Stomach (tissue), 9 donors: ENCODE data around the gene ATG9A. TPM values are rescaled to one million over a fixed set of nuclear protein-coding genes. Genes with fewer than 3 reads are reported as not detected.
A peak's percentile ranks its signal among the peaks of the same experiment; 100 is the strongest.
"Not testable (repeated sequence)": the region's sequence is repeated elsewhere in the genome, so short reads cannot be mapped to it uniquely, and the experiment has no call there.

Experiments used
- DNase-seq, 2 donors: peaks; one replicate each; pipeline versions ENCODE4 v3.0.0 to v3.0.0-alpha.2; 2013 to 2019
- H3K27ac ChIP-seq, 5 donors: fragments of 200-600 bp in 4 of 5; sonication (generic) in 4 of 5; one replicate each; pipeline ENCODE4 v1.5.1; 2013 to 2019; ENCODE audit warnings: mild to moderate bottlenecking in 1 of 5, moderate library complexity in 1 of 5
- H3K27me3 ChIP-seq, 3 donors: fragments of 200-600 bp; sonication (generic); one replicate each; pipeline ENCODE4 v1.5.1; 2017 to 2019; ENCODE audit warnings: mixed run types in 1 of 3
- H3K36me3 ChIP-seq, 4 donors: fragments of 200-600 bp; sonication (generic); 1 replicate in 3 of 4; 2 replicates in 1 of 4; pipeline ENCODE4 v1.5.1; 2016 to 2019
- H3K4me1 ChIP-seq, 4 donors: fragments of 200-600 bp; sonication (generic); one replicate each; pipeline ENCODE4 v1.5.1; 2016 to 2019
- H3K4me3 ChIP-seq, 4 donors: fragments of 200-600 bp; sonication (generic) in 3 of 4; one replicate each; pipeline ENCODE4 v1.5.1; 2016 to 2019; ENCODE audit warnings: mild to moderate bottlenecking in 1 of 4
- H3K9me3 ChIP-seq, 4 donors: fragments of 200-600 bp; sonication (generic); one replicate each; pipeline ENCODE4 v1.5.1; 2016 to 2019
- EP300 ChIP-seq: sonication (generic); formaldehyde crosslinking; IDR thresholded peaks from one replicate; pipeline ENCODE4 v1.6.1; 2017; ENCODE audit warnings: antibody characterized with exemption
- POLR2A ChIP-seq, 4 donors: fragments of 450-650 bp; IDR thresholded peaks; one replicate each; pipeline ENCODE4 v1.6.1; 2016; ENCODE audit warnings: antibody characterized with exemption in 4 of 4, control low read depth in 2 of 4, mild to moderate bottlenecking in 1 of 4, moderate library complexity in 1 of 4
- POLR2AphosphoS5 ChIP-seq, 3 donors: sonication (generic); formaldehyde crosslinking; IDR thresholded peaks; one replicate each; pipeline ENCODE4 v1.6.1; 2016; ENCODE audit warnings: antibody characterized with exemption in 3 of 3
- WGBS, 5 donors: extraction: QIAGEN DNeasy Blood & Tissue Kit in 3 of 5; methylation state at CpG; one replicate each; pipeline versions ENCODE4 v1.1.5 to v1.1.7; 2013 to 2018; 5-methylcytosine and 5-hydroxymethylcytosine counted together
- intact Hi-C: fragments of 100-400 bp; cut with DNase I; formaldehyde crosslinking; loops from one replicate; pipeline ENCODE4 v1.15.1; 2023; ENCODE audit warnings: low total_unique reads
- polyA plus RNA-seq, 3 donors: library from polyadenylated mRNA; stranded (reverse); fragments of 200-250 nt; gene quantifications; one replicate each; pipeline ENCODE4 v1.2.3, GENCODE V29; 2013
- total RNA-seq, 5 donors: library from RNA; depleted of rRNA; stranded (reverse); fragments of >200 nt; gene quantifications; one replicate each; pipeline versions ENCODE4 v1.1.0 to v1.2.3, GENCODE V29; 2014 to 2016
- TF ChIP-seq, protein P1 (sequence below), 7 experiments: fragments of 450-650 bp in 4 of 7; fragments of 200-600 bp in 3 of 7; sonication (generic) in 3 of 7; IDR thresholded peaks; one replicate each; pipeline ENCODE4 v1.5.1; 2016 to 2019; ENCODE audit warnings: antibody characterized with exemption in 7 of 7, control low read depth in 2 of 7, mild to moderate bottlenecking in 1 of 7
- donor health status: healthy with polysubstance abuse.
- donor health status: Bipolar disorder and iron deficiency.
- donor health status: healthy.

The ATG9A gene
- total and polyA plus RNA-seq, 8 donors = 1.4 to 100 (median 16.1) TPM

GRCh38 chr2:219204425-219205164 is 24.8 kb downstream of the ATG9A start:
- no peak for TF ChIP-seq POLR2A (IDR thresholded peaks at IDR 0.05)
- TF ChIP-seq, protein P1, sequence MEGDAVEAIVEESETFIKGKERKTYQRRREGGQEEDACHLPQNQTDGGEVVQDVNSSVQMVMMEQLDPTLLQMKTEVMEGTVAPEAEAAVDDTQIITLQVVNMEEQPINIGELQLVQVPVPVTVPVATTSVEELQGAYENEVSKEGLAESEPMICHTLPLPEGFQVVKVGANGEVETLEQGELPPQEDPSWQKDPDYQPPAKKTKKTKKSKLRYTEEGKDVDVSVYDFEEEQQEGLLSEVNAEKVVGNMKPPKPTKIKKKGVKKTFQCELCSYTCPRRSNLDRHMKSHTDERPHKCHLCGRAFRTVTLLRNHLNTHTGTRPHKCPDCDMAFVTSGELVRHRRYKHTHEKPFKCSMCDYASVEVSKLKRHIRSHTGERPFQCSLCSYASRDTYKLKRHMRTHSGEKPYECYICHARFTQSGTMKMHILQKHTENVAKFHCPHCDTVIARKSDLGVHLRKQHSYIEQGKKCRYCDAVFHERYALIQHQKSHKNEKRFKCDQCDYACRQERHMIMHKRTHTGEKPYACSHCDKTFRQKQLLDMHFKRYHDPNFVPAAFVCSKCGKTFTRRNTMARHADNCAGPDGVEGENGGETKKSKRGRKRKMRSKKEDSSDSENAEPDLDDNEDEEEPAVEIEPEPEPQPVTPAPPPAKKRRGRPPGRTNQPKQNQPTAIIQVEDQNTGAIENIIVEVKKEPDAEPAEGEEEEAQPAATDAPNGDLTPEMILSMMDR (IDR thresholded peaks at IDR 0.05) = no peak
- TF ChIP-seq EP300 = no peak
- no peak for TF ChIP-seq POLR2AphosphoS5 (IDR thresholded peaks at IDR 0.05)
- peaks cover 0 to 4% (median 0%) of the 10 kb centered on the region in 3 donors for H3K27me3 ChIP-seq
- peaks cover 15 to 38% (median 29%) of the 10 kb centered on the region in 4 donors for H3K4me1 ChIP-seq
- peaks cover 9 to 19% (median 18%) of the 10 kb centered on the region in 4 donors for H3K36me3 ChIP-seq
- no peak overlapping the region for H3K4me3 ChIP-seq
- H3K27ac ChIP-seq = no peak overlapping the region
- no peak for DNase-seq
- no peaks in the 10 kb centered on the region for H3K9me3 ChIP-seq
- intact Hi-C loops = no loop called here
- WGBS, 5 donors = 83 to 93% (median 89%) methylated on average over 7 of the region's 7 CpGs

DNA sequence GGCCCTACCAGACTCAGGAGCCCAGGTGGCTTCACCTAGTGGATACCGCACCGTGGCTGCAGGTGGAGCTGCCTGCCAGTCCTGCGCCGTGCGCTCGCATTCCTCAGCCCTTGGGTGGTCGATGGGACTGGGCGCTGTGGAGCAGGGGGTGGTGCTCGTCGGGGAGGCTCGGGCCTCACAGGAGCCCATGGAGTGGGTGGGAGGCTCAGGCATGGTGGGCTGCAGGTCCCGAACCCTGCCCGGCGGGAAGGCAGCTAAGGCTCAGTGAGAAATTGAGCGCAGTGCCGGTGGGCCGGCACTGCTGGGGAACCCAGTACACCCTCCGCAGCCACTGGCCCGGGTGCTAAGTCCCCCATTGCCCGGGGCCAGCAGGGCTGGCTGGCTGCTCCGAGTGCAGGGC is 28.1 kb downstream of the ATG9A start:
- H3K36me3 ChIP-seq, DNase-seq, H3K9me3 ChIP-seq, H3K4me3 ChIP-seq, H3K27ac ChIP-seq, H3K27me3 ChIP-seq, intact Hi-C loops: not testable (repeated sequence)
- H3K4me1 ChIP-seq = peaks cover 0 to 15% (median 10%) of the 10 kb centered on the region in 4 donors
- WGBS, 5 donors = 88 to 92% (median 91%) methylated on average over 11 to 21 of the region's 21 CpGs

- intact Hi-C loops, H3K27ac ChIP-seq, H3K27me3 ChIP-seq, H3K9me3 ChIP-seq, H3K4me3 ChIP-seq, H3K4me1 ChIP-seq, H3K36me3 ChIP-seq: not testable (repeated sequence)
- 68 to 75% (median 71%) methylated on average over 24 to 26 of the region's 26 CpGs for WGBS, 5 donors
- peak in 1 of 2 donors; percentile 5 for DNase-seq
Measured at GRCh38 chr2:219200502-219201326, 28.7 kb downstream of the ATG9A start.

- Histone ChIP-seq H3K36me3 (no peaks in the 10 kb centered on the region), H3K27me3 (peaks cover 0 to 8% (median 0%) of the 10 kb centered on the region in 3 donors), H3K27ac (no peak overlapping the region), H3K4me1 (peaks cover 0 to 9% (median 3%) of the 10 kb centered on the region in 4 donors), H3K4me3 (no peak overlapping the region), H3K9me3 (no peaks in the 10 kb centered on the region)
- DNase-seq = no peak
- 86 to 91% (median 88%) methylated on average over 12 of the region's 12 CpGs for WGBS, 5 donors
- intact Hi-C loops = no loop called here
- TF ChIP-seq EP300 (no peak), POLR2A (IDR thresholded peaks at IDR 0.05) (no peak), POLR2AphosphoS5 (IDR thresholded peaks at IDR 0.05) (no peak)
- TF ChIP-seq, protein P1 (IDR thresholded peaks at IDR 0.05) = no peak
Measured at GRCh38 chr2:219199470-219200211, 29.8 kb downstream of the ATG9A start.

GRCh38 chr2:219198974-219199373 is 30.5 kb downstream of the ATG9A start:
- intact Hi-C loops = no loop called here
- Histone ChIP-seq H3K4me3 (no peak overlapping the region), H3K27ac (no peak overlapping the region), H3K36me3 (no peaks in the 10 kb centered on the region), H3K27me3 (peaks cover 0 to 8% (median 0%) of the 10 kb centered on the region in 3 donors), H3K9me3 (no peaks in the 10 kb centered on the region), H3K4me1 (peaks cover 0 to 9% (median 3%) of the 10 kb centered on the region in 4 donors)
- no peak for DNase-seq
- TF ChIP-seq, protein P1 (IDR thresholded peaks at IDR 0.05) = no peak
- no peak for TF ChIP-seq POLR2A (IDR thresholded peaks at IDR 0.05)
- WGBS, 5 donors = 76 to 86% (median 80%) methylated on average over 5 of the region's 5 CpGs
